DOHH2 (cell line): Measurements from ENCODE around the gene BSN.

Experiments
- H3F3A ChIP-seq: fragments of 200-600 bp; sonication (generic), shearing (Covaris generic); 2 replicates; pipeline ENCODE4 v1.6.0; 2016; ENCODE audit warnings: antibody characterized with exemption, mild to moderate bottlenecking; ENCODE audit not compliant: control insufficient read depth, insufficient read depth
- H3K27ac ChIP-seq: fragments of 200-600 bp; sonication (generic); 2 replicates; pipeline ENCODE4 v1.5.1; 2014; ENCODE audit warnings: low read depth, mild to moderate bottlenecking, low read length, moderate library complexity
- H3K27me3 ChIP-seq: fragments of 200-600 bp; sonication (generic); 2 replicates; pipeline ENCODE4 v1.6.1; 2014; ENCODE audit warnings: mild to moderate bottlenecking, low read length, mixed read lengths; ENCODE audit not compliant: control insufficient read depth
- H3K36me3 ChIP-seq: fragments of 200-600 bp; sonication (generic); 2 replicates; pipeline ENCODE4 v1.6.1; 2014; ENCODE audit warnings: mild to moderate bottlenecking, low read length, moderate library complexity, mixed read lengths; ENCODE audit not compliant: control insufficient read depth
- H3K4me1 ChIP-seq: fragments of 200-600 bp; sonication (generic); 2 replicates; pipeline ENCODE4 v1.6.1; 2014; ENCODE audit warnings: mild to moderate bottlenecking, low read length, mixed read lengths; ENCODE audit not compliant: control insufficient read depth
- H3K4me2 ChIP-seq: fragments of 200-600 bp; sonication (generic); 2 replicates; pipeline ENCODE4 v1.6.0; 2014; ENCODE audit warnings: mild to moderate bottlenecking, low read length, moderate library complexity
- H3K4me3 ChIP-seq: fragments of 200-600 bp; sonication (generic); 2 replicates; pipeline ENCODE4 v1.5.1; 2014; ENCODE audit warnings: mild to moderate bottlenecking, low read length, mixed read lengths
- H3K79me2 ChIP-seq: fragments of 200-600 bp; sonication (generic); 2 replicates; pipeline ENCODE4 v1.6.1; 2014; ENCODE audit warnings: mild to moderate bottlenecking, low read length, mixed read lengths; ENCODE audit not compliant: control insufficient read depth
- H3K9me2 ChIP-seq: fragments of 200-600 bp; sonication (generic); replicated peaks from 2 replicates; pipeline ENCODE4 v1.6.1; 2014; ENCODE audit warnings: mild to moderate bottlenecking, low read length, mixed read lengths; ENCODE audit not compliant: control insufficient read depth
- H3K9me3 ChIP-seq: fragments of 200-600 bp; sonication (generic); 2 replicates; pipeline ENCODE4 v1.6.1; 2014; ENCODE audit warnings: antibody characterized with exemption, low read length, mixed read lengths; ENCODE audit not compliant: control insufficient read depth, insufficient read depth
- H4K20me1 ChIP-seq: fragments of 200-600 bp; sonication (generic); 2 replicates; pipeline ENCODE4 v1.6.0; 2014; ENCODE audit warnings: low read depth, mild to moderate bottlenecking, antibody characterized with exemption, low read length, moderate library complexity; ENCODE audit not compliant: control insufficient read depth, insufficient read depth
- CTCF ChIP-seq: fragments of 200-600 bp; sonication (generic); IDR thresholded peaks from one replicate; pipeline ENCODE4 v1.5.1; 2014; ENCODE audit warnings: antibody characterized with exemption, mild to moderate bottlenecking, low read depth, low read length; ENCODE audit not compliant: poor library complexity, severe bottlenecking
- EZH2phosphoT487 ChIP-seq: fragments of 200-600 bp; sonication (generic); IDR thresholded peaks from 2 replicates; pipeline ENCODE4 v1.6.1; 2017; ENCODE audit warnings: borderline replicate concordance, mild to moderate bottlenecking, antibody characterized with exemption, low read length, moderate library complexity, mixed read lengths

Gene BSN

GRCh38 chr3:49712631-49713317 lies 158.5 kb downstream of the BSN start:
- TF ChIP-seq CTCF (no peak), EZH2phosphoT487 (no peak)
- Histone ChIP-seq H3K27me3 (no peaks in the 10 kb centered on the region), H3K4me3 (no peak overlapping the region), H3K9me3 (no peaks in the 10 kb centered on the region), H3K9me2 (no peaks in the 10 kb centered on the region), H3K4me1 (no peaks in the 10 kb centered on the region), H3K79me2 (no peaks in the 10 kb centered on the region), H3K4me2 (no peak overlapping the region), H3K27ac (no peak overlapping the region), H3F3A (no peaks in the 10 kb centered on the region), H4K20me1 (no peaks in the 10 kb centered on the region), H3K36me3 (0 out of 2 replicates have a peak, but pooled peaks cover 4% of the 10 kb centered on the region)

- TF ChIP-seq EZH2phosphoT487: no peak
- no peak for TF ChIP-seq CTCF
- Histone ChIP-seq H3K79me2 (no peaks in the 10 kb centered on the region), H3K36me3 (peaks cover 10% of the 10 kb centered on the region; the same call in 1 of the 2 replicates), H3K27me3 (no peaks in the 10 kb centered on the region), H3F3A (no peaks in the 10 kb centered on the region), H3K4me1 (peaks cover 1% of the 10 kb centered on the region; the same call in 1 of the 2 replicates), H3K9me3 (no peaks in the 10 kb centered on the region), H3K4me2 (no peak overlapping the region), H3K27ac (no peak overlapping the region), H3K9me2 (no peaks in the 10 kb centered on the region), H3K4me3 (no peak overlapping the region), H4K20me1 (no peaks in the 10 kb centered on the region)
Observed at GRCh38 chr3:49713336-49714105, 159.2 kb downstream of the BSN start.

- Histone ChIP-seq H3K4me1 (peaks cover 14% of the 10 kb centered on the region), H3K27me3 (no peaks in the 10 kb centered on the region), H3K27ac (no peak overlapping the region), H3F3A (no peaks in the 10 kb centered on the region), H4K20me1 (no peaks in the 10 kb centered on the region), H3K4me2 (no peak overlapping the region), H3K36me3 (peaks cover 10% of the 10 kb centered on the region; the same call in 1 of the 2 replicates), H3K79me2 (no peaks in the 10 kb centered on the region), H3K9me2 (no peaks in the 10 kb centered on the region), H3K9me3 (no peaks in the 10 kb centered on the region), H3K4me3 (no peak overlapping the region)
- TF ChIP-seq CTCF (no peak), EZH2phosphoT487 (no peak)
Observed at GRCh38 chr3:49714728-49715550, 160.7 kb downstream of the BSN start.
